Prostate gland (tissue), 2 donors: Measurements from ENCODE around the gene WASHC4. TPM values are rescaled to one million over a fixed set of nuclear protein-coding genes. Genes with fewer than 3 reads are reported as not detected.

ENCODE experiments used
- DNase-seq: peaks from one replicate; pipeline ENCODE4 v3.0.0-alpha.2; 2019; ENCODE audit warnings: low spot score
- H3K27ac ChIP-seq, 2 donors: fragments of 200-600 bp; sonication (generic); 2 replicates each; pipeline ENCODE4 v1.5.1; 2017 to 2019
- H3K27me3 ChIP-seq: fragments of 200-600 bp; sonication (generic); replicated peaks from 2 replicates; pipeline ENCODE4 v1.5.1; 2019; ENCODE audit not compliant: insufficient read depth
- H3K36me3 ChIP-seq, 2 donors: fragments of 200-600 bp; sonication (generic); 1 replicate in 1 of 2; 2 replicates in 1 of 2; pipeline versions ENCODE4 v1.5.1 to v1.8.1; 2017 to 2019
- H3K4me1 ChIP-seq: fragments of 200-600 bp; sonication (generic); replicated peaks from 2 replicates; pipeline ENCODE4 v1.5.1; 2019
- H3K4me3 ChIP-seq, 2 donors: fragments of 200-600 bp; sonication (generic); 2 replicates each; pipeline ENCODE4 v1.5.1; 2017 to 2019
- H3K9me3 ChIP-seq: fragments of 200-600 bp; sonication (generic); 2 replicates; pipeline ENCODE4 v1.5.1; 2017
- POLR2A ChIP-seq: fragments of 450-650 bp; IDR thresholded peaks from one replicate; pipeline ENCODE4 v1.6.1; 2016; ENCODE audit warnings: antibody characterized with exemption, mild to moderate bottlenecking
- POLR2AphosphoS5 ChIP-seq: sonication (generic); formaldehyde crosslinking; IDR thresholded peaks from one replicate; pipeline ENCODE4 v1.6.1; 2017; ENCODE audit warnings: antibody characterized with exemption
- WGBS: methylation state at CpG from one replicate; pipeline ENCODE4 v1.1.5; 2018; 5-methylcytosine and 5-hydroxymethylcytosine counted together
- intact Hi-C: fragments of 100-400 bp; cut with DNase I; formaldehyde crosslinking; loops from one replicate; pipeline ENCODE4 v1.14.2; 2022
- total RNA-seq, 2 donors: library from RNA; depleted of rRNA; stranded (reverse); fragments of >200 nt; gene quantifications; one replicate each; pipeline ENCODE4 v1.1.0, GENCODE V29; 2016
- TF ChIP-seq, protein P1 (sequence below), 4 experiments: fragments of 200-600 bp in 2 of 4; fragments of 450-650 bp in 2 of 4; sonication (generic) in 2 of 4; IDR thresholded peaks; 1 replicate in 3 of 4; 2 replicates in 1 of 4; pipeline ENCODE4 v1.5.1; 2016 to 2019; ENCODE audit warnings: antibody characterized with exemption in 4 of 4, mild to moderate bottlenecking in 2 of 4, moderate library complexity in 2 of 4

The WASHC4 gene
- total RNA-seq, 2 donors from 2014 or later, result 30.6 to 31.2 TPM

- Histone ChIP-seq H3K27me3 (no peaks in the 10 kb centered on the region), H3K4me3 (no peak overlapping the region), H3K27ac (no peak overlapping the region), H3K36me3 (no peaks in the 10 kb centered on the region), H3K4me1 (no peaks in the 10 kb centered on the region), H3K9me3 (no peaks in the 10 kb centered on the region)
- no peak for DNase-seq
- TF ChIP-seq POLR2AphosphoS5 (no peak), POLR2A (no peak)
- TF ChIP-seq, protein P1, sequence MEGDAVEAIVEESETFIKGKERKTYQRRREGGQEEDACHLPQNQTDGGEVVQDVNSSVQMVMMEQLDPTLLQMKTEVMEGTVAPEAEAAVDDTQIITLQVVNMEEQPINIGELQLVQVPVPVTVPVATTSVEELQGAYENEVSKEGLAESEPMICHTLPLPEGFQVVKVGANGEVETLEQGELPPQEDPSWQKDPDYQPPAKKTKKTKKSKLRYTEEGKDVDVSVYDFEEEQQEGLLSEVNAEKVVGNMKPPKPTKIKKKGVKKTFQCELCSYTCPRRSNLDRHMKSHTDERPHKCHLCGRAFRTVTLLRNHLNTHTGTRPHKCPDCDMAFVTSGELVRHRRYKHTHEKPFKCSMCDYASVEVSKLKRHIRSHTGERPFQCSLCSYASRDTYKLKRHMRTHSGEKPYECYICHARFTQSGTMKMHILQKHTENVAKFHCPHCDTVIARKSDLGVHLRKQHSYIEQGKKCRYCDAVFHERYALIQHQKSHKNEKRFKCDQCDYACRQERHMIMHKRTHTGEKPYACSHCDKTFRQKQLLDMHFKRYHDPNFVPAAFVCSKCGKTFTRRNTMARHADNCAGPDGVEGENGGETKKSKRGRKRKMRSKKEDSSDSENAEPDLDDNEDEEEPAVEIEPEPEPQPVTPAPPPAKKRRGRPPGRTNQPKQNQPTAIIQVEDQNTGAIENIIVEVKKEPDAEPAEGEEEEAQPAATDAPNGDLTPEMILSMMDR (IDR thresholded peaks at IDR 0.05), result no peak
- 91% methylated on average over 2 of the region's 2 CpGs for WGBS
- intact Hi-C loops, result no loop called here
These were observed 48.7 kb downstream of the WASHC4 start for GRCh38 chr12:105156260-105156659.

- no peaks in the 10 kb centered on the region for H3K9me3 ChIP-seq
- H3K36me3 ChIP-seq, result no peaks in the 10 kb centered on the region
- H3K4me3 ChIP-seq, result no peak overlapping the region
- no peak for DNase-seq
- no peaks in the 10 kb centered on the region for H3K4me1 ChIP-seq
- no peak for TF ChIP-seq POLR2AphosphoS5
- TF ChIP-seq POLR2A, result no peak
- TF ChIP-seq, protein P1 (IDR thresholded peaks at IDR 0.05), result no peak
- H3K27me3 ChIP-seq, result no peaks in the 10 kb centered on the region
- intact Hi-C loops, result no loop called here
- WGBS, result 94% methylated on average over 3 of the region's 3 CpGs
- no peak overlapping the region for H3K27ac ChIP-seq
These were observed 50.1 kb downstream of the WASHC4 start for GRCh38 chr12:105157606-105158005.

DNA sequence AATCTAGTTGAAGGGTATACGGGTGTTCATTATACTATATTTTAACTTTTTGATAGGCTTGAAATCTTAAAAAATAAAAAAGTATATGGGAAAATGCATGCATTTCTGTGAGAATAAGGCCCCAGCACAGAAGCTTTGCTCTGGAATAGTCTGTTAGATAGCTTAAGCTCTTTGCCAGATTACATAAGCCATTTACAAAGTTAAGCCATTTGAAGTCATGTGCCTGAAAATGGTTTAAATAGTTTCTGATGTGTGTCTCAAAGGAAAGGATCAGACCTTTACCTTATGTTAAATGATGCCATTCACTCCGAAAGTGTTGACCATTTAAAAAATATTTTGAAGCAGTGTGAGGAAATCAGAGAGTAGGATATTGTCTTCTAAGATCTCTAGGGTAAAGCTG is 51.3 kb downstream of the WASHC4 start:
- WGBS, result 93% methylated on average over 2 of the region's 2 CpGs
- no peak for DNase-seq
- H3K4me1 ChIP-seq, result no peaks in the 10 kb centered on the region
- no peaks in the 10 kb centered on the region for H3K9me3 ChIP-seq
- H3K27ac ChIP-seq, result no peak overlapping the region
- no peak overlapping the region for H3K4me3 ChIP-seq
- intact Hi-C loops, result no loop called here
- no peaks in the 10 kb centered on the region for H3K27me3 ChIP-seq
- H3K36me3 ChIP-seq, result no peaks in the 10 kb centered on the region
- TF ChIP-seq POLR2A (no peak), POLR2AphosphoS5 (no peak)
- TF ChIP-seq, protein P1 (IDR thresholded peaks at IDR 0.05), result no peak

GRCh38 chr12:105162174-105162573 is 54.6 kb downstream of the WASHC4 start:
- Histone ChIP-seq H3K36me3 (no peaks in the 10 kb centered on the region), H3K4me1 (no peaks in the 10 kb centered on the region), H3K27ac (no peak overlapping the region), H3K27me3 (no peaks in the 10 kb centered on the region), H3K4me3 (no peak overlapping the region), H3K9me3 (no peaks in the 10 kb centered on the region)
- 74% methylated on average over 3 of the region's 3 CpGs for WGBS
- DNase-seq, result no peak
- TF ChIP-seq POLR2AphosphoS5 (no peak), POLR2A (no peak)
- TF ChIP-seq, protein P1 (IDR thresholded peaks at IDR 0.05), result no peak
- intact Hi-C loops, result no loop called here

DNA sequence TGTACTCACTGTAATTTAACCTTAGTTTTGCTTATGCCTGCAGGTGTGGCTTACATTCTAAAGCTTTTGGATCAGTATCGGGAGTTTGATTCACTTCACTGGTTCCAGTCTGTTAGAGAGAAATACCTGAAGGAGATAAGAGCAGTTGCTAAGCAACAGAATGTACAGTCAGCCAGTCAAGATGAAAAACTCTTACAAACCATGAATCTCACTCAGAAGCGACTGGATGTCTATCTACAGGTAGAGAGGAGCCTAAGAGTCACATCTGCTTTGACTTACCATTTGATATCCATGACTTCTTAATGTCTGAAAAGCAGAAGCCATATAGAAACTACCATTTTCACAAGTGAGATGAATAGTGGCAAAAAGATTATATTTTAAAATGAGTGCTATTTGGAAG is 56.5 kb downstream of the WASHC4 start:
- Histone ChIP-seq H3K36me3 (no peaks in the 10 kb centered on the region), H3K9me3 (no peaks in the 10 kb centered on the region), H3K4me1 (no peaks in the 10 kb centered on the region), H3K27ac (no peak overlapping the region), H3K4me3 (no peak overlapping the region), H3K27me3 (no peaks in the 10 kb centered on the region)
- intact Hi-C loops, result no loop called here
- WGBS, result 60% methylated on average over 2 of the region's 2 CpGs
- no peak for DNase-seq
- TF ChIP-seq POLR2AphosphoS5 (no peak), POLR2A (no peak)
- TF ChIP-seq, protein P1 (IDR thresholded peaks at IDR 0.05), result no peak
